Breast epithelium (tissue), 3 donors: ENCODE results near the gene CCDC3.

Source experiments
- CTCF ChIP-seq, 3 donors: fragments of 450-650 bp; IDR thresholded peaks; one replicate each; pipeline ENCODE4 v1.5.1; 2016 to 2017; ENCODE audit warnings: antibody characterized with exemption in 3 of 3, mild to moderate bottlenecking in 3 of 3, moderate library complexity in 3 of 3
- POLR2A ChIP-seq: fragments of 450-650 bp; IDR thresholded peaks from one replicate; pipeline ENCODE4 v1.6.1; 2016; ENCODE audit warnings: antibody characterized with exemption, mild to moderate bottlenecking, moderate library complexity
- POLR2AphosphoS5 ChIP-seq, 3 donors: sonication (generic); formaldehyde crosslinking; IDR thresholded peaks; one replicate each; pipeline ENCODE4 v1.6.1; 2017; ENCODE audit warnings: antibody characterized with exemption in 3 of 3

DNA sequence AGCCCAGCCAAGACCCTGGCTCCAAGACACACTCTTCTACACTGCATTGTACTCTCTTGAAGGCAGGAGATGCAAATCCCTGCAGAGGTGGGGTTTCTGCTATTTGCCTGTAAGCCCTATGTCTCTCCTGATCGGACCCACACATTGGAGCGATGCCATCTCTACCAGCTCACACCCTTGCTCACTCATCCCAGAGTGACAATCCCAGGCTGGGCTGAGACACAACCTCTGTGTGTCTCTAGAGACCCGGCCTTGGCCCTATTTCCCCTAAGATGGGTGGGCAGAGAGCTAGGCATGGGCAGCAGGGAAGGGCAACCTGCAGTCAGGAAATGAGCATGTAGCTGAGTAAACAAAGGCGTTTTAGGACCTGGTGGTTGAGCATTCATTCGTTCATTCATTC lies 25.6 kb downstream of the CCDC3 start:
- TF ChIP-seq CTCF (IDR thresholded peaks at IDR 0.05) (no peak), POLR2A (no peak), POLR2AphosphoS5 (IDR thresholded peaks at IDR 0.05) (no peak)
